Retinal pigment epithelial cell (primary cell): Measurements from ENCODE around the gene ETV3.

ENCODE experiments used
- DNase-seq: peaks from one replicate; pipeline ENCODE4 v3.0.0-alpha.2; 2010; ENCODE audit warnings: low read depth
- H3K4me3 ChIP-seq: 2 replicates; pipeline ENCODE4 v1.5.1; 2011; ENCODE audit warnings: mild to moderate bottlenecking, low read length, control low read depth, moderate library complexity
- CTCF ChIP-seq: conservative IDR thresholded peaks from 2 replicates; pipeline ENCODE4 v1.5.1; 2011; ENCODE audit warnings: low read depth, low read length, control low read depth, inconsistent platforms

Gene ETV3

GRCh38 chr1:157117527-157118057, 20.6 kb downstream of the ETV3 start:
- no peak overlapping the region for H3K4me3 ChIP-seq
- TF ChIP-seq CTCF, result no peak
- no peak for DNase-seq

GRCh38 chr1:157116737-157117103, 21.5 kb downstream of the ETV3 start:
- DNase-seq, result no peak
- no peak overlapping the region for H3K4me3 ChIP-seq
- no peak for TF ChIP-seq CTCF

GRCh38 chr1:157115851-157116736, 22.1 kb downstream of the ETV3 start:
- no peak for DNase-seq
- TF ChIP-seq CTCF, result no peak
- H3K4me3 ChIP-seq, result no peak overlapping the region

GRCh38 chr1:157115429-157115838, 22.8 kb downstream of the ETV3 start:
- TF ChIP-seq CTCF, result no peak
- no peak for DNase-seq
- H3K4me3 ChIP-seq, result no peak overlapping the region

- H3K4me3 ChIP-seq, result no peak overlapping the region
- no peak for TF ChIP-seq CTCF
- no peak for DNase-seq
Observed at GRCh38 chr1:157114183-157115121, 23.7 kb downstream of the ETV3 start.

GRCh38 chr1:157113631-157114030, 24.6 kb downstream of the ETV3 start:
- H3K4me3 ChIP-seq, result no peak overlapping the region
- DNase-seq, result no peak
- no peak for TF ChIP-seq CTCF
